Smooth muscle cell (in vitro differentiated cells): Measurements from ENCODE around the gene FNDC3B. TPM values are rescaled to one million over a fixed set of nuclear protein-coding genes. Genes with fewer than 3 reads are reported as not detected.

Experiments used
- DNase-seq: peaks from one replicate; lab custom pipeline; 2025; ENCODE audit not compliant: unreplicated experiment; lab: John Stamatoyannopoulos, UW
- H2AFZ ChIP-seq: fragments of 200-600 bp; sonication (generic); 2 replicates; pipeline ENCODE4 v1.6.0; 2016; ENCODE audit warnings: antibody characterized with exemption, low read depth, mild to moderate bottlenecking
- H3F3A ChIP-seq: fragments of 200-600 bp; sonication (generic); 2 replicates; pipeline ENCODE4 v1.6.0; 2017; ENCODE audit warnings: antibody characterized with exemption, low read depth
- H3K27ac ChIP-seq: fragments of 200-600 bp; sonication (generic); 2 replicates; pipeline ENCODE4 v1.5.1; 2016; ENCODE audit warnings: low read depth, mild to moderate bottlenecking
- H3K27me3 ChIP-seq: fragments of 200-600 bp; sonication (generic); 2 replicates; pipeline ENCODE4 v1.6.1; 2016; ENCODE audit warnings: low read depth, mild to moderate bottlenecking
- H3K36me3 ChIP-seq: fragments of 200-600 bp; sonication (generic); 2 replicates; pipeline ENCODE4 v1.5.1; 2016; ENCODE audit warnings: low read depth
- H3K4me1 ChIP-seq: fragments of 200-600 bp; sonication (generic); 2 replicates; pipeline ENCODE4 v1.5.1; 2016; ENCODE audit warnings: low read depth
- H3K4me2 ChIP-seq: fragments of 200-600 bp; sonication (generic); 2 replicates; pipeline ENCODE4 v1.6.0; 2016; ENCODE audit warnings: mild to moderate bottlenecking
- H3K4me3 ChIP-seq: fragments of 200-600 bp; sonication (generic); 2 replicates; pipeline ENCODE4 v1.5.1; 2016; ENCODE audit warnings: mild to moderate bottlenecking
- H3K79me2 ChIP-seq: fragments of 200-600 bp; sonication (generic); 2 replicates; pipeline ENCODE4 v1.6.0; 2016; ENCODE audit warnings: low read depth, mild to moderate bottlenecking
- H3K9ac ChIP-seq: fragments of 200-600 bp; sonication (generic); 2 replicates; pipeline ENCODE4 v1.6.0; 2016; ENCODE audit warnings: low read depth
- H3K9me3 ChIP-seq: fragments of 200-600 bp; sonication (generic); replicated peaks from 2 replicates; pipeline ENCODE4 v1.5.1; 2016; ENCODE audit warnings: low read depth
- H4K20me1 ChIP-seq: fragments of 200-600 bp; sonication (generic); 2 replicates; pipeline ENCODE4 v1.6.0; 2016; ENCODE audit warnings: low read depth
- CTCF ChIP-seq: fragments of 200-600 bp; sonication (generic); IDR thresholded peaks from 2 replicates; pipeline ENCODE4 v1.5.1; 2017; ENCODE audit warnings: borderline replicate concordance, mild to moderate bottlenecking, antibody characterized with exemption; ENCODE audit not compliant: insufficient read depth, poor library complexity, severe bottlenecking
- WGBS: methylation state at CpG from one replicate; pipeline ENCODE4 v1.1.7; 2016; ENCODE audit warnings: low lambda C conversion rate; 5-methylcytosine and 5-hydroxymethylcytosine counted together
- polyA plus RNA-seq: library from polyadenylated mRNA; unstranded; fragments of >200 nt; fragmentation: Nextera tagmentation; extraction: Ambion mirVana; gene quantifications from 2 replicates; pipeline ENCODE4 v1.2.1, GENCODE V29; 2016
- total RNA-seq: library from RNA; depleted of rRNA; stranded (reverse); fragments of >200 nt; gene quantifications from 2 replicates; pipeline ENCODE4 v1.2.3, GENCODE V29; 2014

FNDC3B gene
- total and polyA plus RNA-seq, 2 experiments from 2014 or later, result 149 to 294 TPM

- no peaks in the 10 kb centered on the region for H3K27me3 ChIP-seq
- no peak overlapping the region for H3K9ac ChIP-seq
Measured at GRCh38 chr3:172175254-172175599, 135.8 kb downstream of the FNDC3B start.

DNA sequence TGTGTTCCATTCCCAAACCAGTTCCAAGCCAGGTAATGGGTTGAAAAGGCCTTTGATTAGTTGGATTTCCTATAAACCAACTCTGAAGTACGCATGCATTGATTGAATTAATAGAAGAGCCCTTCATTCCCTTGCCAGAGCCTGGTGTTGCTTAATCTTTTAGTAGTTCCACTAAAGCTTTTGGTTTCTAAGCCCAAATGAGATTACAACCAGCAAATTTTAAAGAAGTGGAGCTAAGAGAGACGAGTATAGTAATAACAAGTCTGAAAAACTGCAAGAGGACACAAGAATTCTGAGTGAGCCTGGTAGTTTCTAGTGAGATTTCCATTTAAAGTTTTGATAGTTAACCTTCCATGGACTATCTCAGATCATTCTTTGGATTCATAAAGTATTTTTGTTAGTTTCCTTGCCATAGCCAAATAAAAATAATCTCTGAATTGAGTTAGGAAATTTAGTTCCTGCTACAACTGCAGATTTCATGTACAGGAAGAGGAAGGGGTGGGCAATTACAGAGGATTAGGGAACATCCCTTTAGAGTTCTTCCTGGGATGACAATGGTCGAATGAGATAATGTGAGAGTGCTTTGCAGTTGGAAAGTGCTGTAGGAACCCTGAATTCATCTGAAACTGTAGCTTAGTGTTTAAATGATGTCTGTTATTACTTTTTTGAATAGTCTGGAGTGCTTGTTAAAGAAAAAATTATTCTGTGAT is 136.8 kb downstream of the FNDC3B start:
- H3K36me3 ChIP-seq, result no peaks in the 10 kb centered on the region
- no peak overlapping the region for H3K4me3 ChIP-seq
- no peaks in the 10 kb centered on the region for H3K9me3 ChIP-seq
- peaks cover 99% of the 10 kb centered on the region for H3K79me2 ChIP-seq
- H3K27ac ChIP-seq, result peak overlapping the region; percentile 81
- no peak for DNase-seq
- peaks cover 31% of the 10 kb centered on the region for H3K4me1 ChIP-seq
- peaks cover 98% of the 10 kb centered on the region for H4K20me1 ChIP-seq
- TF ChIP-seq CTCF, result no peak
- peaks cover 36% of the 10 kb centered on the region for H3F3A ChIP-seq
- no peak overlapping the region for H3K9ac ChIP-seq
- 35% methylated on average over 3 of the region's 3 CpGs for WGBS
- no peak overlapping the region for H2AFZ ChIP-seq
- H3K27me3 ChIP-seq, result no peaks in the 10 kb centered on the region
- H3K4me2 ChIP-seq, result peak overlapping the region; percentile 77

More at GRCh38 chr3:172175254-172175599, 135.8 kb downstream of the FNDC3B start:
- H3K36me3 ChIP-seq, result no peaks in the 10 kb centered on the region
- peak overlapping the region; percentile 81 for H3K27ac ChIP-seq
- peak overlapping the region; percentile 77 for H3K4me2 ChIP-seq
- TF ChIP-seq CTCF, result no peak
- WGBS, result 55% methylated on average over 3 of the region's 3 CpGs
- no peaks in the 10 kb centered on the region for H3K9me3 ChIP-seq
- no peak for DNase-seq
- H4K20me1 ChIP-seq, result peaks cover 98% of the 10 kb centered on the region
- H3K79me2 ChIP-seq, result peaks cover 99% of the 10 kb centered on the region
- no peak overlapping the region for H3K4me3 ChIP-seq
- no peak overlapping the region for H2AFZ ChIP-seq
- H3F3A ChIP-seq, result peaks cover 39% of the 10 kb centered on the region
- peaks cover 40% of the 10 kb centered on the region for H3K4me1 ChIP-seq

DNA sequence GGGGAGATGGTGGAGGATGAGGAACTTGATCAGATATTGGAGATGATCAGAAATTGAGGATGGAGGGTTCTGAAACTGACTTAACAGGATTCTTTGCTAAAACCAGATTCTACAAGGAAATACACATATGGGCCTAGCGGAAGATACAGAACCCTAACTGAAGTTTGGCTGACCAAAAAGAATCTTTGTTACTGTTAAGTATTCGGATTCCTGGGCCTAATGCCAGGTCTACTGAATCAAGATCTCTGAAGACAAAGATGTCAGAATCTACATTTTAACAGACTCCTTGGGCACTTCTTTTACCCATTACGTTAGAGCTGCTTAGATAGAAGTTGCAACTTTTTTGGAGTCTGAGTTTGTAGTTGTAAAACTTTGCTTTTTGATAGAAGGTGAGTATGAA is 137.7 kb downstream of the FNDC3B start:
- no peak for DNase-seq

More for the DNA sequence above, 137.7 kb downstream of the FNDC3B start:
- TF ChIP-seq CTCF, result no peak
- Histone ChIP-seq H3K4me1 (peaks cover 32% of the 10 kb centered on the region), H3K9ac (no peak overlapping the region), H3K4me3 (no peak overlapping the region), H3K27me3 (no peaks in the 10 kb centered on the region), H3K79me2 (peaks cover 98% of the 10 kb centered on the region), H3K9me3 (no peaks in the 10 kb centered on the region), H4K20me1 (peaks cover 98% of the 10 kb centered on the region), H3K27ac (peak overlapping the region; percentile 81), H3K4me2 (peak overlapping the region; percentile 77), H3K36me3 (no peaks in the 10 kb centered on the region), H3F3A (peaks cover 38% of the 10 kb centered on the region), H2AFZ (no peak overlapping the region)
- WGBS, result 80% methylated on average over 3 of the region's 3 CpGs
